ENCODE data around the gene SIRT2. TPM values are rescaled to one million over a fixed set of nuclear protein-coding genes. Genes with fewer than 3 reads are reported as not detected.
"Not testable (repeated sequence)": the region's sequence is repeated elsewhere in the genome, so short reads cannot be mapped to it uniquely, and the experiment has no call there.

SIRT2 gene
- total and polyA plus RNA-seq, 3 experiments from 2014 or later = 33.6 to 51.2 (median 36.5) TPM

- peak; percentile 48 to 82 (median 66) for DNase-seq
- H3K4me3 ChIP-seq (ENCODE audit: low read length) = peak within 1 kb of the TSS; percentile 83
- H3K9me3 Mint-ChIP-seq = no peaks in the 10 kb centered on the region
These were observed 21.4 kb downstream of the SIRT2 start, which contains the start of gene RINL for GRCh38 chr19:38877781-38878574. Gene RINL, minus strand, starts transcription at chr19:38878275. Its CDS starts 1,533 bp downstream, at chr19:38876742.

GRCh38 chr19:38875656-38876395 lies 23.6 kb downstream of the SIRT2 start:
- H3K27ac ChIP-seq (ENCODE audit: low read depth, low read length) = no peak overlapping the region
- no peaks in the 10 kb centered on the region for H3K27me3 ChIP-seq (ENCODE audit: insufficient read depth, low read length, poor library complexity, severe bottlenecking)
- POLR2A ChIA-PET = interaction anchor here (1.0 kb wide), 1 partner anchor 12 kb away, joined by 5 read pairs; no protein-coding TSS in a partner anchor
- peak overlapping the region in 5 of 8 donors; percentile 26 to 81 (median 67) for H3K27ac Mint-ChIP-seq
- no peaks in the 10 kb centered on the region for H3K9me3 Mint-ChIP-seq
- peaks cover 28 to 52% (median 44%) of the 10 kb centered on the region in 3 donors for H3K4me1 Mint-ChIP-seq
- no peak overlapping the region for H3K4me3 ChIP-seq (ENCODE audit: low read length)
- H3K4me1 ChIP-seq (ENCODE audit: insufficient read depth, low read length) = peaks cover 35% of the 10 kb centered on the region
- CTCF ChIA-PET = interaction anchor here (1.0 to 5.0 kb wide), 5 partner anchors 12 to 472 kb away, joined by 3 to 30 read pairs (median 4); partner anchors contain the start of genes ECH1 and FAM98C
- peaks cover 0 to 40% (median 7%) of the 10 kb centered on the region in 3 donors for H3K36me3 Mint-ChIP-seq
- no peak overlapping the region for H3K4me3 Mint-ChIP-seq
- DNase-seq = no peak
- no peaks in the 10 kb centered on the region for H3K36me3 ChIP-seq (ENCODE audit: insufficient read depth, low read length)
- H3K9me3 ChIP-seq (ENCODE audit: low read length) = no peaks in the 10 kb centered on the region
- no peaks in the 10 kb centered on the region for H3K27me3 Mint-ChIP-seq

More at GRCh38 chr19:38877781-38878574, 21.4 kb downstream of the SIRT2 start, which contains the start of gene RINL:
- ChIA-PET POLR2A (interaction anchor here (0.6 to 3.1 kb wide), 10 partner anchors 11 to 320 kb away, joined by 3 to 17 read pairs (median 5); partner anchors contain the start of genes CAPN12, ECH1, EIF3K and NFKBIB), CTCF (interaction anchor here (0.9 to 5.0 kb wide), 11 partner anchors 9 to 475 kb away, joined by 3 to 30 read pairs (median 4); partner anchors contain the start of genes ECH1, FAM98C, HNRNPL and MRPS12)
- Mint-ChIP-seq H3K4me1 (peaks cover 24 to 46% (median 37%) of the 10 kb centered on the region in 3 donors), H3K4me3 (peak within 1 kb of the TSS; percentile 75 to 94 (median 90)), H3K27me3 (no peaks in the 10 kb centered on the region), H3K27ac (peak within 1 kb of the TSS; percentile 95 to 99 (median 96)), H3K36me3 (peaks cover 0 to 41% (median 3%) of the 10 kb centered on the region in 3 donors)
- Histone ChIP-seq H3K36me3 (ENCODE audit: insufficient read depth, low read length) (no peaks in the 10 kb centered on the region), H3K4me1 (ENCODE audit: insufficient read depth, low read length) (peaks cover 41% of the 10 kb centered on the region), H3K27ac (ENCODE audit: low read depth, low read length) (peak within 1 kb of the TSS; percentile 92), H3K9me3 (ENCODE audit: low read length) (no peaks in the 10 kb centered on the region), H3K27me3 (ENCODE audit: insufficient read depth, low read length, poor library complexity, severe bottlenecking) (no peaks in the 10 kb centered on the region)

DNA sequence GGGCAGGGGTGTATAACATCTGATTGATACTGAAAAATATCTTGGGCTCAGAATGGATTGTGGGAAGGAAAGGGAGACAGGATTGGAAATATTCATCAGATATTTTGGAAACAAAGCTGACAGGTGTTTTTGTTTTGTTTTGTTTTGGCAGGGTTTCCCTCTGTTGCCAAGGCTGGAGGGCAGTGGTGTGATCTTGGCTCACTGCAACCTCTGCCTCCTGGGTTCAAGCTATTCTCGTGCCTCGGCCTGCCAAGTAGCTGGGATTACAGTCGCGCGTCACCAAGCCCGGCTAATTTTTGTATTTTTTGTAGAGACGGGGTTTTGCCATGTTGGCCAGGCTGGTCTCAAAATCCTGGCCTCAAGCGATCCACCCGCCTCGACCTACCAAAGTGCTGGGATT lies 26.0 kb downstream of the SIRT2 start:
- H3K4me3 ChIP-seq (ENCODE audit: low read length); H3K36me3 ChIP-seq (ENCODE audit: insufficient read depth, low read length); DNase-seq; POLR2A ChIA-PET; H3K27me3 Mint-ChIP-seq; CTCF ChIA-PET; H3K9me3 Mint-ChIP-seq; H3K27me3 ChIP-seq (ENCODE audit: insufficient read depth, low read length, poor library complexity, severe bottlenecking); H3K27ac ChIP-seq (ENCODE audit: low read depth, low read length); H3K9me3 ChIP-seq (ENCODE audit: low read length): not testable (repeated sequence)
- H3K4me1 ChIP-seq (ENCODE audit: insufficient read depth, low read length) = peaks cover 35% of the 10 kb centered on the region
- H3K4me3 Mint-ChIP-seq = peak overlapping the region in 1 of 7 donors; percentile 2
- peak overlapping the region in 6 of 8 donors; percentile 12 to 90 (median 22) for H3K27ac Mint-ChIP-seq
- H3K36me3 Mint-ChIP-seq = peaks cover 0 to 46% (median 7%) of the 10 kb centered on the region in 3 donors
- H3K4me1 Mint-ChIP-seq = peaks cover 31 to 63% (median 54%) of the 10 kb centered on the region in 3 donors

GRCh38 chr19:38870612-38871011 lies 28.8 kb downstream of the SIRT2 start:
- Histone ChIP-seq H3K27me3 (ENCODE audit: insufficient read depth, low read length, poor library complexity, severe bottlenecking) (no peaks in the 10 kb centered on the region), H3K4me3 (ENCODE audit: low read length) (peak overlapping the region; percentile 36), H3K27ac (ENCODE audit: low read depth, low read length) (no peak overlapping the region), H3K36me3 (ENCODE audit: insufficient read depth, low read length) (no peaks in the 10 kb centered on the region), H3K4me1 (ENCODE audit: insufficient read depth, low read length) (peaks cover 31% of the 10 kb centered on the region), H3K9me3 (ENCODE audit: low read length) (no peaks in the 10 kb centered on the region)
- Mint-ChIP-seq H3K27me3 (no peaks in the 10 kb centered on the region), H3K9me3 (no peaks in the 10 kb centered on the region), H3K27ac (peak overlapping the region; percentile 48 to 96 (median 90)), H3K36me3 (peaks cover 3 to 38% (median 7%) of the 10 kb centered on the region in 3 donors), H3K4me1 (peaks cover 25 to 53% (median 45%) of the 10 kb centered on the region in 3 donors), H3K4me3 (peak overlapping the region; percentile 61 to 94 (median 89))
- DNase-seq = no peak
- ChIA-PET CTCF (interaction anchor here (1.4 to 4.6 kb wide), 12 partner anchors 8 to 136 kb away, joined by 4 to 38 read pairs (median 8); partner anchors contain the start of genes ECH1, MRPS12, NFKBIB and RINL), POLR2A (interaction anchor here (1.3 to 3.7 kb wide), 5 partner anchors 19 to 137 kb away, joined by 5 to 33 read pairs (median 13); partner anchors contain the start of gene ECH1)

GRCh38 chr19:38869836-38870607 lies 29.4 kb downstream of the SIRT2 start:
- H3K4me3 Mint-ChIP-seq = peak overlapping the region; percentile 87 to 94 (median 91)

DNA sequence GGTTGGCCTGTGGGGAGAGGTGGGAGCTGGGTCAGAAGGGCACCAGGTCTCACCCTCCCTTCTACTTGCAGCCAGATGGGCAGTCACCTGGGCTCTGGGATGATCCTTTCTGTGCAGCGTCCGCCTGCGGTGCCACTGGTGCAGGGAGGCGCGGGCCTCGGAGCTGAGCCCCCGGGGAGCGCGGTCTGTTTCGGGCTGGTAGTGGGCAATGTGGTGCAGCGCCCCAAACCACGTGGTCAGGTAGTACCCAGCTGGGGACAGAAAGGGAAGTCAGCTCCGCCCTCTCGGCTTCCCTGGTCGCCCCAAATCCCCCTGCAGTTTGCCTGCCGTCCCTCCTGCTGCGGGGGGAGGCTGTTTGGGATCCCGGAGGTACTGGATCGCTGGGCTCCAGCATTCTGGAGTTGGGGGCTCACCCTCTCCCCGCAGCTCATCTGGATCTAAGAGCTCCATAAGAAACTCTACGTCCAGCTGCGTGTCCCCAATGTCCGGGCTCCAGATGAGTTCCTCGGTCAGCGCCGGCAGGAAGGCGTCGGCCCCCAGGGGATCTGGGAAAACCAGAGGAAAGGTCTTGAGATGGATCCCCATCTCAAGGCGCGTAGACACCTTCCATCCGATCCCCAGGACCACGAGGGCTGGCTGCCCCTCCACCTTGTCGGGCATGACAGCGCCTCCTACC lies 30.1 kb downstream of the SIRT2 start:
- H3K36me3 Mint-ChIP-seq = peaks cover 3 to 34% (median 7%) of the 10 kb centered on the region in 3 donors
- H3K27ac Mint-ChIP-seq = peak overlapping the region; percentile 48 to 97 (median 94)
- no peaks in the 10 kb centered on the region for H3K27me3 Mint-ChIP-seq
- DNase-seq = peak in 3 of 5 donors; percentile 38 to 57 (median 42)
- peak overlapping the region; percentile 87 to 94 (median 91) for H3K4me3 Mint-ChIP-seq
- peaks cover 44% of the 10 kb centered on the region for H3K4me1 ChIP-seq (ENCODE audit: insufficient read depth, low read length)
- no peaks in the 10 kb centered on the region for H3K36me3 ChIP-seq (ENCODE audit: insufficient read depth, low read length)
- no peaks in the 10 kb centered on the region for H3K27me3 ChIP-seq (ENCODE audit: insufficient read depth, low read length, poor library complexity, severe bottlenecking)
- H3K4me3 ChIP-seq (ENCODE audit: low read length) = peak overlapping the region; percentile 78
- H3K4me1 Mint-ChIP-seq = peaks cover 38 to 66% (median 58%) of the 10 kb centered on the region in 3 donors
- POLR2A ChIA-PET = interaction anchor here (0.7 to 3.7 kb wide), 8 partner anchors 8 to 135 kb away, joined by 3 to 33 read pairs (median 6); partner anchors contain the start of gene ECH1
- no peaks in the 10 kb centered on the region for H3K9me3 ChIP-seq (ENCODE audit: low read length)
- peak overlapping the region; percentile 66 for H3K27ac ChIP-seq (ENCODE audit: low read depth, low read length)
- CTCF ChIA-PET = interaction anchor here (0.7 to 4.6 kb wide), 23 partner anchors 9 to 467 kb away, joined by 3 to 38 read pairs (median 5); partner anchors contain the start of genes ECH1, FAM98C, MRPS12 and NFKBIB
- H3K9me3 Mint-ChIP-seq = peaks cover 0 to 2% (median 0%) of the 10 kb centered on the region in 5 donors

More at GRCh38 chr19:38869836-38870607, 29.4 kb downstream of the SIRT2 start:
- H3K4me1 ChIP-seq (ENCODE audit: insufficient read depth, low read length) = peaks cover 37% of the 10 kb centered on the region
- peak; percentile 92 to 96 (median 93) for DNase-seq
- no peaks in the 10 kb centered on the region for H3K9me3 ChIP-seq (ENCODE audit: low read length)
- peak overlapping the region; percentile 48 to 97 (median 94) for H3K27ac Mint-ChIP-seq
- no peaks in the 10 kb centered on the region for H3K27me3 Mint-ChIP-seq
- peak overlapping the region; percentile 66 for H3K27ac ChIP-seq (ENCODE audit: low read depth, low read length)
- CTCF ChIA-PET = interaction anchor here (1.0 to 4.6 kb wide), 22 partner anchors 8 to 467 kb away, joined by 3 to 38 read pairs (median 5); partner anchors contain the start of genes ECH1, FAM98C, MRPS12 and NFKBIB
- no peaks in the 10 kb centered on the region for H3K36me3 ChIP-seq (ENCODE audit: insufficient read depth, low read length)
- peak overlapping the region; percentile 78 for H3K4me3 ChIP-seq (ENCODE audit: low read length)
- H3K36me3 Mint-ChIP-seq = peaks cover 3 to 38% (median 7%) of the 10 kb centered on the region in 3 donors
- peaks cover 30 to 58% (median 51%) of the 10 kb centered on the region in 3 donors for H3K4me1 Mint-ChIP-seq
- peaks cover 0 to 2% (median 0%) of the 10 kb centered on the region in 5 donors for H3K9me3 Mint-ChIP-seq
- POLR2A ChIA-PET = interaction anchor here (1.1 to 3.7 kb wide), 6 partner anchors 7 to 136 kb away, joined by 3 to 33 read pairs (median 10); partner anchors contain the start of gene ECH1
- H3K27me3 ChIP-seq (ENCODE audit: insufficient read depth, low read length, poor library complexity, severe bottlenecking) = no peaks in the 10 kb centered on the region

All from CD8-positive, alpha-beta memory T cell (primary cell).